ENCODE measurements around the gene MXD4.
A peak's percentile ranks its signal among the peaks of the same experiment; 100 is the strongest.

MXD4 gene

DNA sequence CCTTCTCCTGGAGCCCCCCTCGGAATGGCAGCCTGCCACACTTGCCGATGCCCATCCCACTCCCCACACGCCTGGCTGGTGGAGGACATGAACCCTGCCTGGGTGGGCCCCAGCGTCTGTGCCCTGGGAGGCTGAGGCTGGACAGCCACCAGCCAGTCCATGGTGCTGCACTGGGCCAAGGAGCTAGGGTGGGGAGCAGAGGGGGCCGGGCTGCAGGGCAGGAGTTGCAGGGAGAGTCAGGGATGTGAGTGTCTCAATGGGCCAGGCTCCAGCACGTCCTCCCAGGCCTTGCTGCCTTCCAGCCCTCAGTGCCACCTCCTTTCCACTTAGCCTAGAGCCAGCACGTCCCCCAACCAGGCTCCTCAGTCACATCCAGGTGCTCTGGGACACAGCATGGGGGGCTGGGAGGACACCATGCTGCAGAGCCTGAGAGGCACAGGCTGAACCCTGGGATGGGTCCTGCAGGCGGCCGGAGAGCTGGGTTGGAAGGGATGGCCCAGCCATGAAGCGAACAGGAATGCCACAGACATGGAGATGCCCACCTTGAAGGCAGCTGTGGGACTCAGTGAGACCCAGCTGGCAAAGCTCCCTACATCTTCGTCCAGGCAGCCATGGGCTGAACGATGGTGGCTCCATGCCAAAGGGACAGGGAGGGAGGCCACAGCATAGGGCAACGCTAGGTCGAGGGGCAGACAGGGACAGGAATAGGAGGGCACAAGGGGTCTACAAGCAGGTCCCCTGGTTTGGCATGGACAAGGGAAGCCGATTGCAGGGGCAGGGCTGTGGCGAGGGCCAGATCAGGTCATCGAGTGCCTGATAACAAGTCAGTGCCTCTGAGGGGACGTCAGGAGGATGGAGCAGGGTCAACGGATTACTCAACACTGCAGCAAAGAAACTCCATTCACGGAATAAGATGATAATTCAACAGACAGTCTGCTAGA lies 30.1 kb upstream of the MXD4 start:
- no peak for DNase-seq (ENCODE audit: low spot score)

DNA sequence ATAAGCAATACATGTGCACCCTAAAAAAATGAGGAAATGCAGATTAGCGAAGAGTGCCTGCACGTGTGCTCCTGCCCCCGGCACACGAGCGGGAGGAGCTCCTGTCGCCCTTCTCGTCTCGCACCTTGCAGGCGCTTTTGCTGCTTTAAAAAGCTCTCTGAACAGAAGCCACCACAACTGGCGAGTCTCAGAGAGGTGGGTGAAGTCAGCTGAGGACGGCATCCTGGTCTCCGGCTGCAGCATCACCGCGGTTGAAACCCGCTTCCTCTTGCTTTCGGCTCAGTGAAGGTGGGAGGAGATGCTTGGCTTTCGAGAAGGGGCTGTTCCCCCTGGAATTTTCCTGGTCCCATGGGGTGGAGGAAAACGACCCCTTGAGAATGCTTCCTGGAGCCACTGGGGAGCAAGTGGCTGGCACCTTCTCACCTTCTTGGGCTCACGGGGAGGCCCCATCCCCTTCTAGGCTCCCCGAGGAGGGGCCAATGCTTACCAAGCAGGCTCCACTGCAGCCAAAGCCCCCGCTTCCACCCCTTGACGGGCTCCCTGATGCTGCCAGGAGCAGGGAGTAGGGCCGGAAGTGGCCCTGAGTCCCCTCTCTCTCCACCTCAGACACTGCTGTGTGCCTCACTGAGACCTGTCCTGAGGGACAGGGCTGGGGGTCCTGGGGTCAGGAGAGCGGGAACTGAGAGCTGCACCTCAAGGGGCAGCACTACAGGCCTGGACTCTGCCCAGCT lies 29.2 kb upstream of the MXD4 start:
- no peak for DNase-seq (ENCODE audit: low spot score)

DNA sequence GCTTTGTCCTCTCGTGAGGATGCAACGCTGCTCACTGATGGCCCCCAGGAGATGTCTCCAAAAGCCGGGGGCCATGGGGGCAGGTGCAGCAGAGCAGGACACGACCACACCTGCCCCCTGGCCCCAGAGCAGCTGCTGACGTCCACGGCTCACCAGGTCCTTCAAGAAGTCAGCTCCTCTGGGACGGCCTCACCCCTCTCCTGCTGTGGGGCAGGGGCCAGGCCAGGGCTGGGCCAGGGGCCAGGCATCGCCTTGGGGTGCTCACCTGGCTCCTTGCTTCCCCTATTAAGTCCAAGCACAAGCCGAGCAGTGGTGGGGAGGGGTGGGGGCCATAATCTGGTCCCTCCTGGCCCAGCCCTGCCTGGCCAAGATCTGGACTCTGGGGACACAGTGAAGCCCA lies 28.6 kb upstream of the MXD4 start:
- no peak for DNase-seq (ENCODE audit: low spot score)

DNA sequence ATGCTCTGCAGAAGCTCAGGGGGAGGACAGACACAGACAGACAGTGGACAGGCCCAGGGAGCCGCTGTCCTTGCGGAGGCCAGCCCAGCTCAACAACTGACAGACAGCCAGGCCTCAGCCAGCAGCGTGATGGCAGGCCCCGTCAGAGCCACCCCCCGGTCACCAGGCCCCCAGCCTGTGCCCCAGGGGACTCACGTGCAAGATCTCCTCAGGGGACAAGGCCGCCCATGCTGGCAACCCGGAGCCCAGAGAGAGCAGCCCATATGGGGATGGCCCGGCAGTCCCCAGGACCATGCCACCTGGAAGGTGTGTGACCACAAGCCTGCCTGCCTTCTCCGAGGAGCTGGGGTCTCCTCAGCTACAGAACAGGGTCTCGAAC lies 28.0 kb upstream of the MXD4 start:
- DNase-seq (ENCODE audit: low spot score) = no peak

DNA sequence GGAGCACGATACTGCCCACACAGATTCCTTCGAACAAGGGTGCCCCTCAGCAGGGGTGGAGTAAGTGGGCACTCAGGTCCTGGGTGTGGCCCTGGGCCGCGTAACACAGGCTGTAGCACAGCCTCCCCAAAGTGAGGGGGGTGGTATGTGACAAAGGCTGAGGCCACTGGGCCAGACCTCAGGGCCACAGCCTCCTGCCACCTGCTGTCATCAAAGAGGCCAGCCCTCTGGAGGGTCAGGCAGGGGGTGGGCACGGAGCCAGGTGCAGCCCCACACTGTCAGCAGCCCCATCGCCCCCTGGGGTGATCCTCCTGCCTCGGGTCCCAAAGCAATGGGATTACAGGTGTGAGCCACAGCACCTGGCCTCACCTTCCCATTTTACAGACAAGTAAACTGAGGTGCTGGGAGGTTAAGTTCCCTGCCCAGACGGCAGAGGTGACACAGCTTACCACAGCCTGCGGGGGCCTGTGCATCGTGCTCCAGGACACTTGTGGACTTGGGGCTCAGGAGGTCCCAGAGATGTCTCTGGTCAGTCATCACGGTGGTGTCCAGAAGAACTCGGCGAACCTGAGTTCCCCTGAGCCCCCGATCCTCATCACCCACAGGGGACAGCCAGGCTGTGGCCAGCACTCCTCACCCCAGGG lies 27.5 kb upstream of the MXD4 start:
- no peak for DNase-seq (ENCODE audit: low spot score)

DNA sequence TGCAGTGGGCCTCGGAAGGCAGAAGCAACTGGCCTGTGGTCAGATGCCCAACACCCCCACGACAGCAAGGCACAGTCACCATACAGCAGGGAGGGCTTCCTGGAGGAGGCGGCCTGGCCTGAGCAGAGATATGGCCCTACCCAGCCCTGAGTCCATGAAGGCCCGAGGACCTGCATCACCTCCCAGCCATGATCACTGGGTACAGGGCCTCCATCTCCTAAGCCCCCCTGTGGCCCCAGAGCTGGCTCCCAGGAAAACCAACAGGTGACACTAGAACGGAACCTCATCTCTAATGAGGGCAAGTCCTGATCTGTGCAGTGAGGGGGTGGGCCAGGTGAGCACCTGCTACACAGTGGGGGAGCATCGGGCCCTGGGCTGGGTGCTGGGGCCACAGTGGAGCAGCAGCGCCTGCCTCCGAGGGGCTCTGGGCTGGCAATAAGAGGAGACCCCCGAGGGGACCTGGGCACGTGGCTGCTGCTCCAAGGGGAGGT lies 26.2 kb upstream of the MXD4 start:
- no peak for DNase-seq (ENCODE audit: low spot score)

DNA sequence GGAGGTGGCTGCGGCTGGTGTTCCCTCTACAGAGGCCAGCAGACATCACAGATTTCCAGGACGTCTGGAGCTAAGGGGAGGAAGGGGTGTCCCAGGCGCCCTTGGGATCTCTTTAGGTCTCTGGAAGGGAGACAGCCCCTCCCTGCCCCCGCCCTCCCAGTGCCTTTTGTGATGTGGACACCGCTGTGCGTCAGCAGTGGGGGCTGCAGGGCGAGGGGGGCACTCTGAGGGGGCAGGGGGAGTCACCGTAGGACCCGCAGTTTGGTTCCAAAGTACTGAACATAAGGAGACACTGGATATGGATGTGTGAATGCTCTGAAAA lies 25.6 kb upstream of the MXD4 start:
- DNase-seq (ENCODE audit: low spot score) = no peak

DNA sequence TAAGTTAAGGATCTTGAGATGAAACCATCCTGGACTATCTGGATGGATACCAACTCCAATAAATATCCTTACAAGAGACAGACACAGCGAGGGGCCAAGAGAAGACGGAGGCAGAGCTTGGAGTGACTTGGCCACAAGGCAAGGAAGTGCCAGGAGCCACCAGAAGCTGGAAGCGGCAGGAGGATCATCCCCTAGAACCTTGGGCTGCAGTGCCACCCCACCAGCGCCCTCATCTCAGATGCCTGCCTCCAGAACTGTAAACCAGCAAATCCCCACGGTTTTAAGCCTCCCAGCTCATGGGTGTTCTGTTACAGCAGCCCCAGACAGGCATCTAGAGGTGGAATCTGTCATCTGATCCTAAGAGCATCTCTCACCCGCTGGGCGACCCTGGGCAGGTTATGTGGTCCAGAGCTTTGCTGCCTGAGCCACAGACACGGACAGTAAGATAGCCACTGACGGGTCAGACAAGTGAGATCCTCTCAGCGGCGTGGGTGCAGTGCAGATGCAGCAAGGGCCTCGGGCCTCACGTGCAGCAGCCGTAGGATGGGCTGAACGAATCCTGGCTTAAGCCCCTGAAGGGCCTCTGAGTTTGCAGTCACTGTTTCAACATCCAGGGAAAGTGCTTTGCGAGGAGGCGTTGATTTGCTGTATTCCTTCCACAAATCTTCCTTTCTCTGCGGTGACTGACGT lies 25.1 kb upstream of the MXD4 start:
- no peak for DNase-seq (ENCODE audit: low spot score)

GRCh38 chr4:2285613-2286381 lies 23.9 kb upstream of the MXD4 start:
- DNase-seq (ENCODE audit: low spot score) = no peak

- peak; percentile 35 for DNase-seq (ENCODE audit: low spot score)
Observed at GRCh38 chr4:2284934-2285612, 23.2 kb upstream of the MXD4 start.

DNA sequence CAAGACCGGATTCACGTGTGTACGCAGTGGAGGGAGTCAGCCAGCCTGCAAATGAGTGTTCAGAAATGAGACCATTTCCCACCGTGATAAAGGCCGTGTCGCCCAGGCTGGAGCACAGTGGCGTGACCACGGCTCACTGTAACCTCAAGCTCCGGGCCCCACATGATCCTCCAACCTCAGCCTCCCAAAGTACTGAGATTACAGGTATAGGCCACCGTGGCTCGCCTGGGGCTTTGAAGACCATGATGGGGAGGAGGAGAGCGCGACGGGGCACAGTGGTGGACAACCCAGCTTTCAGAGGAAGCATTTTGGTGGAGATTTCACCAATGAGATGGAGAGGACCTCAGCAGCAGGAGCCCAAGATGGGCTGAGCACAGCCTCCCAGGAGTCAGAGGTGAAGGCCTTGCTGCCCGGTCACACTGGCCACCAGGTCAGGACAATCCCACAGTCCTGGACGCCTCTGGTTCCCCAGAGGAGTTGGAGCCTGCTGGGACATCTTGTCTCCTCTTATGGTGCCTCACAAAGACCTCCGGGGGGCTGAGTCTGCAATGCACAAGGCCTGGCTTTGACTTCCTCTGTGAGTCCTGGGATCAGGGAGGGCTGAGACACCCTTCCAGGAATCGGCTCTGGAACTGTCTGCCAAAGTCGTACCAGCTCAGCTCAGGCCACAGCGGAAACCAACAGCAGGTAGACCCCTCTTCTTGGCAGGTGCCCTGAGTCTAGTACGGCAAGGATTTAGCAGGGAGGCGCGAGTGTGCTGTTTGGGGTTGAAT lies 22.4 kb upstream of the MXD4 start:
- no peak for DNase-seq (ENCODE audit: low spot score)

DNA sequence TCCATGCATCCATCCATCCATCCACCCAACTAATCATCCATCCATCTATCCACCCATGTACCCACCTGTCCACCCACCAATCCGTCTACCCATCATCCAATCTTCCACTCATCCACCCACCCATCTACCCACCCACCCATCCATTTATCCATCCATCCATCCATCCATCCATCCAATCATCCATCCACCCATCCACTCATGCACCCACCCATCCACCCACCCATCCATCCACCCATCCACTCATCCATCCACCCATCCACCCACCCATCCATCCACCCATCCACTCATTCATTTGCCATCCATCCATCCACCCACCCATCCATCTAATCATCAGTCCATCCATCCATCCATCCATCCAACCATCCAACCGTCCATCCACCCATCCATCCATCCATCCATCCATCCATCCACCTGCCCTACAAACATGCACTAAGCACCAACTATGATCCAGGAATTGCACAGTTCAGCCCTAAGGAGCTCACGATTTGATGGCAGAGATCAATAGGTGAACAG lies 21.3 kb upstream of the MXD4 start:
- no peak for DNase-seq (ENCODE audit: low spot score)

- DNase-seq (ENCODE audit: low spot score) = peak; percentile 28
Observed at GRCh38 chr4:2281575-2282343, 19.9 kb upstream of the MXD4 start.

GRCh38 chr4:2280531-2281300 lies 18.8 kb upstream of the MXD4 start:
- DNase-seq (ENCODE audit: low spot score) = no peak

- no peak for DNase-seq (ENCODE audit: low spot score)
Observed at GRCh38 chr4:2277956-2278355, 16.0 kb upstream of the MXD4 start.

DNA sequence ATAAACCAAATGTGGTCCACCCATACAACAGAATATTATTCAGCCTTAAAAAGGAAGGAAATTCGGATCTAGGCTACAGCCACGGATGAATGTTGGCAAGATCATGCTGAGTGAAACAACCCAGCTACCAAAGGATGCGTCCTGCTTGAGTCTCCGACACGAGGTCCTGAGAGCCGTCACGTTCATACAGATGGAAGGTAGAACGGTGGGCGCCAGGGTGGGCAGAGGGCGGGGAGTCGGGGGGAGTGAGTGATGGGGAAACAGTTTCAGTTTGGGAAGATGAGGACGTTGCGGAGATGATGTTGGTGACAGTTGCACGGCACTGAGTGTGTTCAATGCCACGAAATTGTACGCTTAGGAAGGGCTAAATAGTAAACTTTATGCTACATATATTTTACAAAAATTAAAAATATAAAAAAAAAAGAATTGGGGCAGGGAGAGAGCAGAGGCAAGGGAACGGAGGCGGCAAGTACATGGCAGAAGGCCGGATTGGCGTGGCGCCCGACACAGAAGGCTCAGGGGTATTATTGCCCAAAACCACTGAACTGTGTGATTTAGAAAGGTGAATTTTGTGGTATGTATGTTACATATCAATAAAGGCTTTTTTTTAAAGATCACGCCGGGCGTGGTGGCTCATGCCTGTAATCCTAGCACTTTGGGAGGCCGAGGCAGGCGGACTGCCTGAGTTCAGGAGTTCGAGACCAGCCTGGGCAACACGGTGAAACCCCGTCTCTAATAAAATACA lies 14.8 kb upstream of the MXD4 start:
- DNase-seq (ENCODE audit: low spot score) = no peak

DNA sequence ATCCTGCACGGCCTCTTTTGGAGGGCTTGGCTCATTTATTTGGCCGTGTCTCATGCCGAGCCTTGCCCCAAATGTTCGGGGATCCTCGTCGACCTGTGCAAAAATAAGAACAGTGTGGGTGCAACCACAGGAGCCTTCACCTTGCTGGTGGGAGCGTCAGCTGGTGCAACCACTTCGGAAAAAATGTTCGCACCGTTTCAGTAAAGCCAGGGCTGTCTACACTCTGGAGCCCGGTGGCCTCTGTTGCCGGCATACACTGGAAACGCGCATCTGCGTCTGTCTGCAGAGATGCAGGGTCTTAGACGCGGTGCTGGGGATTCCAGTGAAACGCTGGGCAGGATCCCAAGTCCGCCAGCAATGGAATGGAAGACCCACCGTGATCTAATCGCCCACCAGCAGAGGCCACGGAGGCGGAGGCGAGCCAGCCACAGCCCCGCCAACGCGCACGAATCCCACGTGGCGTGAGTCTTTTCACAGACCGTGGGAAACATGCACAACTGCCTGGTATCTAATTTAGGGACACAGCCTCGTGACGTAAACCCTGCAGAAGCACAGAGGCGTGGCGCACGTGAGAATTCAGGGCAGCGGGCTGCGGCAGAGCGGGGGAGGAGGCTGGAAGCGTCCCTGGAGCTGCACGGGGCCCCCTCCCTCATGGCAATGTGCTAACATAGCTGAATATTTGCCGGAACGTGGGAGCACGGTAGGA lies 13.8 kb upstream of the MXD4 start:
- no peak for DNase-seq (ENCODE audit: low spot score)

Data from kidney capillary endothelial cell (primary cell).